K562 (cell line): ENCODE results near the gene BRSK1. TPM values are rescaled to one million over a fixed set of nuclear protein-coding genes. Genes with fewer than 3 reads are reported as not detected.

Experiments
- ATF2 ChIP-seq: sonication (generic); formaldehyde crosslinking; IDR thresholded peaks from 2 replicates; pipeline ENCODE4 v1.8.1; 2022; ENCODE audit warnings: missing genetic modification reagents
- CHD2 ChIP-seq: IDR thresholded peaks from 2 replicates; pipeline ENCODE4 v1.6.1; 2011; ENCODE audit warnings: low read depth, low read length
- CREBBP ChIP-seq: IDR thresholded peaks from one replicate; pipeline ENCODE4 v1.6.1; 2012; ENCODE audit warnings: low read depth, mild to moderate bottlenecking, control low read depth, inconsistent platforms, low read length
- CSDE1 ChIP-seq, 2 experiments: fragments of 450-650 bp; IDR thresholded peaks; 2 replicates each; pipeline ENCODE4 v1.6.1; 2016; ENCODE audit warnings: mild to moderate bottlenecking in 1 of 2
- DPF2 ChIP-seq: fragments of 450-650 bp; IDR thresholded peaks from 2 replicates; pipeline ENCODE4 v1.6.1; 2016
- ELF4 ChIP-seq: fragments of 450-650 bp; formaldehyde crosslinking; IDR thresholded peaks from 2 replicates; pipeline ENCODE4 v1.4.0; 2022; ENCODE audit warnings: missing genetic modification characterization
- HOMEZ ChIP-seq: fragments of 250-450 bp; sonication (Bioruptor Pico); IDR thresholded peaks from 2 replicates; pipeline ENCODE4 v1.4.0; 2020; ENCODE audit warnings: mild to moderate bottlenecking, moderate library complexity
- IRF9 ChIP-seq: fragments of 450-650 bp; IDR thresholded peaks from 2 replicates; pipeline ENCODE4 v1.6.1; 2016; ENCODE audit warnings: missing biosample characterization, missing genetic modification characterization
- KAT7 ChIP-seq: sonication (generic); formaldehyde crosslinking; IDR thresholded peaks from 2 replicates; pipeline ENCODE4 v1.8.0; 2022; ENCODE audit warnings: missing genetic modification reagents, mild to moderate bottlenecking, borderline replicate concordance
- NFRKB ChIP-seq: fragments of 450-650 bp; IDR thresholded peaks from 2 replicates; pipeline ENCODE4 v1.6.1; 2016; ENCODE audit warnings: low read depth
- NR3C1 ChIP-seq: sonication (generic); formaldehyde crosslinking; IDR thresholded peaks from 2 replicates; pipeline ENCODE4 v1.8.1; 2022; ENCODE audit warnings: missing genetic modification reagents
- PPARD ChIP-seq: fragments of 250-450 bp; sonication (Bioruptor Pico); IDR thresholded peaks from 2 replicates; pipeline ENCODE4 v1.8.0; 2022; ENCODE audit warnings: inconsistent platforms, mild to moderate bottlenecking, moderate library complexity
- PTRF ChIP-seq: fragments of 450-650 bp; IDR thresholded peaks from 2 replicates; pipeline ENCODE4 v1.6.1; 2016; ENCODE audit warnings: mild to moderate bottlenecking, missing genetic modification characterization, missing compliant biosample characterization
- RERE ChIP-seq: sonication (generic); formaldehyde crosslinking; IDR thresholded peaks from 2 replicates; pipeline ENCODE4 v1.8.0; 2023; ENCODE audit warnings: missing genetic modification reagents, mild to moderate bottlenecking, borderline replicate concordance
- RFX1 ChIP-seq: fragments of 450-650 bp; IDR thresholded peaks from 2 replicates; pipeline ENCODE4 v1.6.1; 2016; ENCODE audit warnings: mild to moderate bottlenecking, moderate library complexity
- SRSF3 ChIP-seq: fragments of 200-400 bp; formaldehyde crosslinking; IDR thresholded peaks from 2 replicates; pipeline ENCODE4 v1.6.1; 2016; ENCODE audit warnings: mild to moderate bottlenecking, low read length, moderate library complexity; ENCODE audit not compliant: insufficient read depth
- TAF15 ChIP-seq: fragments of 200-400 bp; formaldehyde crosslinking; IDR thresholded peaks from 2 replicates; pipeline ENCODE4 v1.6.1; 2017; ENCODE audit warnings: mild to moderate bottlenecking, low read depth, low read length, moderate library complexity
- THRAP3 ChIP-seq: fragments of 450-650 bp; IDR thresholded peaks from 2 replicates; pipeline ENCODE4 v1.6.1; 2016; ENCODE audit warnings: mild to moderate bottlenecking, inconsistent platforms, borderline replicate concordance
- ZFX ChIP-seq: sonication (generic); formaldehyde crosslinking; IDR thresholded peaks from 2 replicates; pipeline ENCODE4 v1.8.0; 2022; ENCODE audit warnings: mild to moderate bottlenecking, missing genetic modification reagents, moderate library complexity
- ZNF780A ChIP-seq: fragments of 250-450 bp; sonication (Bioruptor Pico); IDR thresholded peaks from 2 replicates; pipeline ENCODE4 v1.5.0; 2021; ENCODE audit warnings: mild to moderate bottlenecking
- polyA plus RNA-seq, 8 experiments: library from polyadenylated mRNA; depleted of rRNA in 4 of 8; stranded (reverse) in 5 of 8; unstranded in 3 of 8; fragments of >200 nt; fragmentation: Nextera tagmentation in 2 of 8; fragmentation: Illumina TruSeq in 1 of 8; extraction: Ambion mirVana in 2 of 8; extraction: Trizol in 1 of 8; gene quantifications; 2 replicates each; pipeline versions ENCODE4 v1.2.1 to v1.2.3, GENCODE V29; 2011 to 2014; ENCODE audit warnings: inconsistent platforms in 1 of 8, missing spikeins in 1 of 8
- total RNA-seq, 7 experiments: library from RNA; depleted of rRNA in 6 of 7; stranded (reverse); fragments of >200 nt in 6 of 7; fragmentation: Illumina TruSeq in 2 of 7; extraction: Trizol in 2 of 7; gene quantifications; 2 replicates each; pipeline versions ENCODE4 v1.2.1 to v1.2.3, GENCODE V29; 2011 to 2021; ENCODE audit warnings: low replicate concordance in 1 of 7

Gene BRSK1
- total and polyA plus RNA-seq, 9 of the 15 experiments (the other 6 are each of a cell fraction or from before 2014, with no cell fraction given): 1.7 to 9.3 (median 3.8) TPM; not detected in 2

DNA sequence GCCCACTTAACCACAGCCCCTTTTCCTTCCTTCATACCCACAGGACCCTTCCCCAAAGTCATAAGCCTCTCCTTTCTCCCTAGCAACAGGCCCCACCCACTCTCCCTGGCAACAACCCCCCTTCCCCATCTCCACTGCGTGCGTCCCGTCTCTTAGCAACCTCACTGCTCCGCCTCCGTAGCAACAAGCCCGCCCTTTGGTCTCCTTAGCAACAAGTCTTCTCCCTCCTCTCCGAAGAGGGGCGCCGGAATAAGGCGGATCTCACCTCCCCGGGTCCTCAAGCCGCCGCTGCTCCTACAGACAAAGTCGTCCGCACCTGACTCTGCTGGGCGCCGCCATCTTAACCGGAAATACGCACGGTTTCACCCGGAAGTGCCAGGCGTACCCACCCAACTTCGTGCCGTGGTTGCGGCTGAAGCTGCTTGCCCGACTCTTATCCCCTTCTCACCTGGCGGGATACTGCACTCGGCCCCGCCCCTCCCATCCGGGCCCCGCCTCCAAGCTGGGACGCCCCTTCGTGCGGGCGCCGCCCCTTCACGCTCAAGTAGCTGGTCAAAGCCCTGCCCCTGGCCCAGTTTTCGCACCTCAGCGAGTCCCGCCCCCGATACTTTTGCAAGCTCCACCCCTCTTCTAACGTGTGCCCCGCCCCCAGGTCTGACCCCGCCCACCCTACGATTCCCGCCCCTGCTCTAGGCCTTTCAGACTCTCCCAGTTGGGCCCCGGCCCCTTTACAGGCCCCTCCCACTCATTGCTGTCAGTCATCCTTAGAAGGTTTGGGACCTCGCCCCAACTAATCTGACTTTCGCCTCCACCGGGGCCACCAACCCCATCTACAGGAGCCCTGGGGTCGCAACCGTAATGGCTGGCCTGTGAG, 3.8 kb upstream of the BRSK1 start, which contains the start of gene HSPBP1 (continued):
- TF ChIP-seq NR3C1 (CRISPR knock-in tag) (no peak), ELF4 (CRISPR knock-in tag) (no peak), RFX1 (peak; percentile 99), NFRKB (peak; percentile 60; the same call in 1 of the 2 replicates), ZFX (CRISPR knock-in tag) (no peak), DPF2 (no peak), CREBBP (no peak), PPARD (no peak), CSDE1 (IDR thresholded peaks at IDR 0.05) (peak in 1 of 2 experiments; percentile 97; a peak in 2 of 4 replicates), HOMEZ (CRISPR knock-in tag) (no peak), PTRF (tag) (no peak), CHD2 (no peak), SRSF3 (no peak), ZNF780A (CRISPR knock-in tag) (no peak), TAF15 (no peak), THRAP3 (0 out of 2 replicates have a peak, but pooled peaks have one; percentile 69), IRF9 (no peak), ATF2 (CRISPR knock-in tag) (no peak), RERE (CRISPR knock-in tag) (no peak), KAT7 (CRISPR knock-in tag) (no peak)
